Measurements from ENCODE around the gene ITGAE.

GRCh38 chr17:3682033-3682432, 119.0 kb downstream of the ITGAE start:
- TF ChIP-seq TAF1 (IDR thresholded peaks at IDR 0.05; ENCODE audit: low read depth, low read length), result no peak
- no peak for TF ChIP-seq POLR2A (IDR thresholded peaks at IDR 0.05; ENCODE audit: low read depth, low read length)
- no peak for TF ChIP-seq POLR2AphosphoS5 (IDR thresholded peaks at IDR 0.05; ENCODE audit: low read depth, low read length)
- TF ChIP-seq PAX5 (IDR thresholded peaks at IDR 0.05; ENCODE audit: insufficient read depth, low read length, severe bottlenecking), result no peak
- TF ChIP-seq SPI1 (IDR thresholded peaks at IDR 0.05; ENCODE audit: low read depth, low read length), result no peak
